ENCODE measurements around the gene ZNF274.
"Not testable (repeated sequence)": the region's sequence is repeated elsewhere in the genome, so short reads cannot be mapped to it uniquely, and the experiment has no call there.

The ZNF274 gene
- total RNA-seq, result 85.7 reads per million, percentile 79 among the genes with 10 or more reads in this experiment

- DNase-seq, result peak; percentile 91
Observed at GRCh38 chr19:58182989-58183816, at the start of gene ZNF274. TSS of gene ZNF274 (plus strand) at chr19:58183061. CDS start at chr19:58183966, 905 bp downstream.

- no peak for DNase-seq
Observed at GRCh38 chr19:58134244-58134643, 48.6 kb upstream of the ZNF274 start.

- no peak for DNase-seq
Observed at GRCh38 chr19:58145849-58146248, 37.0 kb upstream of the ZNF274 start.

- DNase-seq, result not testable (repeated sequence)
Observed at GRCh38 chr19:58147475-58147874, 35.4 kb upstream of the ZNF274 start.

- DNase-seq, result peak; percentile 84
Observed at GRCh38 chr19:58150328-58150921, 32.4 kb upstream of the ZNF274 start, which contains the start of gene ZNF329. TSS of gene ZNF329 (minus strand) at chr19:58150789. CDS start at chr19:58129503, 21,286 bp downstream.

- DNase-seq, result no peak
Observed at GRCh38 chr19:58153386-58153785, 29.5 kb upstream of the ZNF274 start.

GRCh38 chr19:58154287-58154678 is 28.6 kb upstream of the ZNF274 start:
- no peak for DNase-seq

- peak; percentile 99 for DNase-seq
Observed at GRCh38 chr19:58154679-58155648, 27.9 kb upstream of the ZNF274 start.

- no peak for DNase-seq
Observed at GRCh38 chr19:58157045-58157728, 25.7 kb upstream of the ZNF274 start.

GRCh38 chr19:58166268-58166667 is 16.6 kb upstream of the ZNF274 start:
- no peak for DNase-seq

- no peak for DNase-seq
Observed at GRCh38 chr19:58166708-58167280, 16.1 kb upstream of the ZNF274 start.

- DNase-seq, result no peak
Observed at GRCh38 chr19:58170860-58171259, 12.0 kb upstream of the ZNF274 start.

GRCh38 chr19:58181902-58182576 is 822 bp upstream of the ZNF274 start:
- DNase-seq, result peak; percentile 47

- DNase-seq, result peak; percentile 72
Observed at GRCh38 chr19:58182577-58182988, 278 bp upstream of the ZNF274 start.

- DNase-seq, result no peak
Observed at GRCh38 chr19:58183817-58184215, 955 bp downstream of the ZNF274 start.

GRCh38 chr19:58196901-58197616 is 14.2 kb downstream of the ZNF274 start:
- no peak for DNase-seq

- DNase-seq, result no peak
Observed at GRCh38 chr19:58203814-58204475, 21.1 kb downstream of the ZNF274 start.

GRCh38 chr19:58204566-58204965 is 21.7 kb downstream of the ZNF274 start:
- DNase-seq, result no peak

- no peak for DNase-seq
Observed at GRCh38 chr19:58209577-58209976, 26.7 kb downstream of the ZNF274 start.
